ENCODE results near the gene CTXN2. TPM values are rescaled to one million over a fixed set of nuclear protein-coding genes. Genes with fewer than 3 reads are reported as not detected.

CTXN2 gene
- total RNA-seq, 1 experiment from 2014 or later = 0.05 TPM

DNA sequence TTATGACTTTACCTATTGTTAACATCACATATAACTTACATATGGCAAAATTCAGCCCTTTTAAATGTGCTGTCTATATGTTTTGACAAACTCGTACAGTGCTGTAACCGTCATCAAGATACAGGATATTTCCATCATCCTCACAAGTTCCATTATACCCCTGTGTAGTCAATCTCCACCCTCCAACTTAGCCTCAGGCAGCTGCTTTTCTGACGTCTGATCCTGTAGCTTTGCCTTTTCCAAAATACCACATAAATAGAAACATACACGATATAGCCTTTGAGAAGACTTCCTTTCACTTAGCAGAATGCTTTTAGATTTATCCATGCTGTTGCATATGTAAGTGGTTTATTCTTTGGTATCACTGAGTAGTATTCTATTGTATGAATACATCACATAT lies 61.7 kb downstream of the CTXN2 start:
- ATAC-seq (no peak), DNase-seq (ENCODE audit: low read depth, low spot score) (no peak)
- H3K9me3 ChIP-seq (ENCODE audit: control insufficient read depth, insufficient read depth, low read depth, low read length) = no peaks in the 10 kb centered on the region
- no peak overlapping the region for H3K27ac ChIP-seq (ENCODE audit: low read length)
- H3K36me3 ChIP-seq (ENCODE audit: control insufficient read depth, insufficient read depth, low read length) = no peaks in the 10 kb centered on the region
- H3K4me1 ChIP-seq (ENCODE audit: control insufficient read depth, insufficient read depth, low read length) = no peaks in the 10 kb centered on the region
- BruUV-seq (replicated peaks) = no TSS peak
- H3K27me3 ChIP-seq (ENCODE audit: control insufficient read depth, insufficient read depth, low read length) = peaks cover 5% of the 10 kb centered on the region; the same call in 1 of the 2 replicates
- ChIA-PET CTCF (no interaction called here), POLR2A (no interaction called here)
- no peak overlapping the region for H3K4me3 ChIP-seq (ENCODE audit: low read depth in 2 of 2, low read length in 2 of 2)
- TF ChIP-seq SIN3A (IDR thresholded peaks at IDR 0.05; ENCODE audit: borderline replicate concordance, insufficient read depth, low read depth, low read length) = no peak
- TF ChIP-seq POLR2AphosphoS5 (IDR thresholded peaks at IDR 0.05; ENCODE audit: low read depth, low read length) = no peak
- TF ChIP-seq, protein P1, sequence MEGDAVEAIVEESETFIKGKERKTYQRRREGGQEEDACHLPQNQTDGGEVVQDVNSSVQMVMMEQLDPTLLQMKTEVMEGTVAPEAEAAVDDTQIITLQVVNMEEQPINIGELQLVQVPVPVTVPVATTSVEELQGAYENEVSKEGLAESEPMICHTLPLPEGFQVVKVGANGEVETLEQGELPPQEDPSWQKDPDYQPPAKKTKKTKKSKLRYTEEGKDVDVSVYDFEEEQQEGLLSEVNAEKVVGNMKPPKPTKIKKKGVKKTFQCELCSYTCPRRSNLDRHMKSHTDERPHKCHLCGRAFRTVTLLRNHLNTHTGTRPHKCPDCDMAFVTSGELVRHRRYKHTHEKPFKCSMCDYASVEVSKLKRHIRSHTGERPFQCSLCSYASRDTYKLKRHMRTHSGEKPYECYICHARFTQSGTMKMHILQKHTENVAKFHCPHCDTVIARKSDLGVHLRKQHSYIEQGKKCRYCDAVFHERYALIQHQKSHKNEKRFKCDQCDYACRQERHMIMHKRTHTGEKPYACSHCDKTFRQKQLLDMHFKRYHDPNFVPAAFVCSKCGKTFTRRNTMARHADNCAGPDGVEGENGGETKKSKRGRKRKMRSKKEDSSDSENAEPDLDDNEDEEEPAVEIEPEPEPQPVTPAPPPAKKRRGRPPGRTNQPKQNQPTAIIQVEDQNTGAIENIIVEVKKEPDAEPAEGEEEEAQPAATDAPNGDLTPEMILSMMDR (IDR thresholded peaks at IDR 0.05) = no peak
- TF ChIP-seq TCF7L2 (IDR thresholded peaks at IDR 0.05; ENCODE audit: low read depth, low read length) = no peak
- TF ChIP-seq, protein P2, sequence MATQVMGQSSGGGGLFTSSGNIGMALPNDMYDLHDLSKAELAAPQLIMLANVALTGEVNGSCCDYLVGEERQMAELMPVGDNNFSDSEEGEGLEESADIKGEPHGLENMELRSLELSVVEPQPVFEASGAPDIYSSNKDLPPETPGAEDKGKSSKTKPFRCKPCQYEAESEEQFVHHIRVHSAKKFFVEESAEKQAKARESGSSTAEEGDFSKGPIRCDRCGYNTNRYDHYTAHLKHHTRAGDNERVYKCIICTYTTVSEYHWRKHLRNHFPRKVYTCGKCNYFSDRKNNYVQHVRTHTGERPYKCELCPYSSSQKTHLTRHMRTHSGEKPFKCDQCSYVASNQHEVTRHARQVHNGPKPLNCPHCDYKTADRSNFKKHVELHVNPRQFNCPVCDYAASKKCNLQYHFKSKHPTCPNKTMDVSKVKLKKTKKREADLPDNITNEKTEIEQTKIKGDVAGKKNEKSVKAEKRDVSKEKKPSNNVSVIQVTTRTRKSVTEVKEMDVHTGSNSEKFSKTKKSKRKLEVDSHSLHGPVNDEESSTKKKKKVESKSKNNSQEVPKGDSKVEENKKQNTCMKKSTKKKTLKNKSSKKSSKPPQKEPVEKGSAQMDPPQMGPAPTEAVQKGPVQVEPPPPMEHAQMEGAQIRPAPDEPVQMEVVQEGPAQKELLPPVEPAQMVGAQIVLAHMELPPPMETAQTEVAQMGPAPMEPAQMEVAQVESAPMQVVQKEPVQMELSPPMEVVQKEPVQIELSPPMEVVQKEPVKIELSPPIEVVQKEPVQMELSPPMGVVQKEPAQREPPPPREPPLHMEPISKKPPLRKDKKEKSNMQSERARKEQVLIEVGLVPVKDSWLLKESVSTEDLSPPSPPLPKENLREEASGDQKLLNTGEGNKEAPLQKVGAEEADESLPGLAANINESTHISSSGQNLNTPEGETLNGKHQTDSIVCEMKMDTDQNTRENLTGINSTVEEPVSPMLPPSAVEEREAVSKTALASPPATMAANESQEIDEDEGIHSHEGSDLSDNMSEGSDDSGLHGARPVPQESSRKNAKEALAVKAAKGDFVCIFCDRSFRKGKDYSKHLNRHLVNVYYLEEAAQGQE (IDR thresholded peaks at IDR 0.05; ENCODE audit: insufficient read depth in 1 of 2, low read depth in 2 of 2, low read length in 1 of 2) = no peak
- in situ Hi-C loops (cut with HindIII; ENCODE audit: low pct_unique_long_range_greater_than_20kb, low sequenced_read_pairs) = no loop called here
- intact Hi-C loops (cut with micrococcal nuclease; ENCODE audit: unreplicated experiment) = loop anchor here (5.0 kb wide), 1 partner anchor 141 kb away; no protein-coding TSS in a partner anchor

Other genes with a start within 250 kb of the CTXN2 start
- gene SLC24A5, start 70.7 kb upstream of the CTXN2 start, total RNA-seq (2021; ENCODE audit: unreplicated experiment) = not detected
- gene MYEF2, start 13.4 kb upstream of the CTXN2 start, total RNA-seq (2021; ENCODE audit: unreplicated experiment) = 71.3 TPM
- gene SLC12A1, start 14.6 kb downstream of the CTXN2 start, total RNA-seq (2021; ENCODE audit: unreplicated experiment) = not detected
- 220 TPM for gene DUT, start 139.8 kb downstream of the CTXN2 start, total RNA-seq (2021; ENCODE audit: unreplicated experiment)

Data from Panc1 (cell line).